K562 (cell line): ENCODE results near the gene JMY. TPM values are rescaled to one million over a fixed set of nuclear protein-coding genes. Genes with fewer than 3 reads are reported as not detected.

Source experiments
- ARID1B ChIP-seq: fragments of 450-650 bp; IDR thresholded peaks from 2 replicates; pipeline ENCODE4 v1.6.1; 2016; ENCODE audit warnings: antibody characterized with exemption, mild to moderate bottlenecking, inconsistent platforms
- BACH1 ChIP-seq: fragments of 200-800 bp; sonication (Bioruptor generic); IDR thresholded peaks from 2 replicates; pipeline ENCODE4 v1.6.1; 2016; ENCODE audit warnings: missing genetic modification characterization, missing compliant biosample characterization
- CCAR2 ChIP-seq: fragments of 200-400 bp; formaldehyde crosslinking; IDR thresholded peaks from 2 replicates; pipeline ENCODE4 v1.6.1; 2017; ENCODE audit warnings: mild to moderate bottlenecking, low read depth, low read length
- CUX1 ChIP-seq: fragments of 200-800 bp; sonication (Bioruptor generic); IDR thresholded peaks from 2 replicates; pipeline ENCODE4 v1.6.1; 2016; ENCODE audit warnings: missing genetic modification characterization, missing compliant biosample characterization
- IRF9 ChIP-seq: fragments of 450-650 bp; IDR thresholded peaks from 2 replicates; pipeline ENCODE4 v1.6.1; 2016; ENCODE audit warnings: missing biosample characterization, missing genetic modification characterization
- NCOR1 ChIP-seq: fragments of 450-650 bp; IDR thresholded peaks from 2 replicates; pipeline ENCODE4 v1.6.1; 2016; ENCODE audit warnings: mild to moderate bottlenecking, moderate library complexity
- NKRF ChIP-seq: fragments of 450-650 bp; IDR thresholded peaks from 2 replicates; pipeline ENCODE4 v1.6.1; 2016; ENCODE audit warnings: borderline replicate concordance
- RCOR1 ChIP-seq, 2 experiments: IDR thresholded peaks; 2 replicates each; pipeline ENCODE4 v1.6.1; 2012; ENCODE audit warnings: low read depth in 2 of 2, low read length in 2 of 2, borderline replicate concordance in 1 of 2, improper control_type of control experiment in 1 of 2
- SNIP1 ChIP-seq: fragments of 450-650 bp; IDR thresholded peaks from 2 replicates; pipeline ENCODE4 v1.7.1; 2017; ENCODE audit warnings: low read depth, mild to moderate bottlenecking
- TARDBP ChIP-seq: fragments of 450-650 bp; IDR thresholded peaks from 2 replicates; pipeline ENCODE4 v1.6.1; 2016
- TFAP4 ChIP-seq: sonication (generic); formaldehyde crosslinking; IDR thresholded peaks from 2 replicates; pipeline ENCODE4 v1.8.0; 2022; ENCODE audit warnings: missing genetic modification reagents, mild to moderate bottlenecking, moderate library complexity, borderline replicate concordance
- ZBED1 ChIP-seq: IDR thresholded peaks from 2 replicates; pipeline ENCODE4 v1.6.1; 2014
- ZNF354B ChIP-seq: fragments of 250-450 bp; sonication (Bioruptor Pico); IDR thresholded peaks from 2 replicates; pipeline ENCODE4 v1.4.0; 2020
- ZNF639 ChIP-seq, 2 experiments: fragments of 200-800 bp in 1 of 2; sonication (Bioruptor generic) in 1 of 2; sonication (generic) in 1 of 2; formaldehyde crosslinking in 1 of 2; IDR thresholded peaks in 1 of 2; conservative IDR thresholded peaks in 1 of 2; 2 replicates each; pipeline versions ENCODE4 v1.5.0 to v1.6.1; 2016 to 2020; ENCODE audit warnings: missing compliant biosample characterization in 1 of 2, missing genetic modification characterization in 1 of 2, missing genetic modification reagents in 1 of 2
- polyA plus RNA-seq, 8 experiments: library from polyadenylated mRNA; depleted of rRNA in 4 of 8; stranded (reverse) in 5 of 8; unstranded in 3 of 8; fragments of >200 nt; fragmentation: Nextera tagmentation in 2 of 8; fragmentation: Illumina TruSeq in 1 of 8; extraction: Ambion mirVana in 2 of 8; extraction: Trizol in 1 of 8; gene quantifications; 2 replicates each; pipeline versions ENCODE4 v1.2.1 to v1.2.3, GENCODE V29; 2011 to 2014; ENCODE audit warnings: inconsistent platforms in 1 of 8, missing spikeins in 1 of 8
- total RNA-seq, 7 experiments: library from RNA; depleted of rRNA in 6 of 7; stranded (reverse); fragments of >200 nt in 6 of 7; fragmentation: Illumina TruSeq in 2 of 7; extraction: Trizol in 2 of 7; gene quantifications; 2 replicates each; pipeline versions ENCODE4 v1.2.1 to v1.2.3, GENCODE V29; 2011 to 2021; ENCODE audit warnings: low replicate concordance in 1 of 7

The JMY gene
- total and polyA plus RNA-seq, 9 of the 15 experiments (the other 6 are each of a cell fraction or from before 2014, with no cell fraction given) = 1.1 to 5.5 (median 3.7) TPM

GRCh38 chr5:79346420-79346824 lies 110.5 kb downstream of the JMY start (continued):
- TF ChIP-seq CUX1 (CRISPR knock-in tag) (no peak), SNIP1 (no peak), CCAR2 (no peak), IRF9 (tag) (no peak), TFAP4 (CRISPR knock-in tag) (peak; percentile 49; the same call in 1 of the 2 replicates), TARDBP (no peak), BACH1 (tag) (peak; percentile 84), NCOR1 (peak; percentile 15; the same call in 1 of the 2 replicates), ARID1B (peak; percentile 64), ZNF639 (CRISPR knock-in tag; conservative IDR thresholded peaks at IDR 0.05 in 1 of 2, IDR thresholded peaks at IDR 0.05 in 1 of 2) (no peak), RCOR1 (IDR thresholded peaks at IDR 0.05; ENCODE audit: borderline replicate concordance in 1 of 2, low read depth in 2 of 2, low read length in 2 of 2) (no peak), NKRF (peak; percentile 80), ZNF354B (no peak), ZBED1 (no peak)
